Calu3 (cell line): ENCODE measurements around the gene CEP126. TPM values are rescaled to one million over a fixed set of nuclear protein-coding genes. Genes with fewer than 3 reads are reported as not detected.

Experiments used
- BruUV-seq: library from RNA; stranded (reverse); fragments of 400-500 nt; replicated peaks from 2 replicates; lab custom pipeline; 2021; lab: Mats Ljungman, UMichigan
- CTCF ChIA-PET: fragments of 300-600 bp; sonication (Branson Sonifier 250); formaldehyde crosslinking; loops from one replicate; lab custom pipeline; 2022; ENCODE audit warnings: antibody characterized with exemption; lab: Charles Lee
- DNase-seq: peaks from one replicate; pipeline ENCODE4 v3.0.0; 2022
- H3K27ac Mint-ChIP-seq: one replicate; pipeline ENCODE4 v1.8.0; 2022; ENCODE audit warnings: mixed read lengths; ENCODE audit not compliant: unreplicated experiment
- H3K27me3 Mint-ChIP-seq: one replicate; pipeline ENCODE4 v1.8.0; 2022; ENCODE audit warnings: mixed read lengths; ENCODE audit not compliant: unreplicated experiment
- H3K36me3 Mint-ChIP-seq: one replicate; pipeline ENCODE4 v1.8.0; 2022; ENCODE audit warnings: mild to moderate bottlenecking, moderate library complexity, mixed read lengths; ENCODE audit not compliant: insufficient read depth, unreplicated experiment
- H3K4me1 Mint-ChIP-seq: one replicate; pipeline ENCODE4 v1.8.0; 2022; ENCODE audit warnings: mild to moderate bottlenecking, low read depth, mixed read lengths; ENCODE audit not compliant: unreplicated experiment
- H3K4me3 Mint-ChIP-seq: one replicate; pipeline ENCODE4 v1.8.0; 2022; ENCODE audit warnings: mild to moderate bottlenecking, low read depth, moderate library complexity, mixed read lengths; ENCODE audit not compliant: unreplicated experiment
- H3K9me3 Mint-ChIP-seq: one replicate; pipeline ENCODE4 v1.8.0; 2022; ENCODE audit warnings: low read depth, mixed read lengths; ENCODE audit not compliant: unreplicated experiment
- CTCF ChIP-seq: fragments of 200-600 bp; IDR thresholded peaks from one replicate; pipeline ENCODE4 v1.8.0; 2022; ENCODE audit warnings: antibody characterized with exemption; ENCODE audit not compliant: unreplicated experiment
- intact Hi-C: fragments of 100-400 bp; cut with micrococcal nuclease; formaldehyde crosslinking; loops from one replicate; pipeline ENCODE4 v1.10.0; 2022; ENCODE audit not compliant: unreplicated experiment
- total RNA-seq: library from RNA; stranded (reverse); gene quantifications from 2 replicates; pipeline ENCODE4 v1.2.3, GENCODE V29; 2022

CEP126 gene
- total RNA-seq, 1 experiment from 2014 or later: 3.1 TPM

DNA sequence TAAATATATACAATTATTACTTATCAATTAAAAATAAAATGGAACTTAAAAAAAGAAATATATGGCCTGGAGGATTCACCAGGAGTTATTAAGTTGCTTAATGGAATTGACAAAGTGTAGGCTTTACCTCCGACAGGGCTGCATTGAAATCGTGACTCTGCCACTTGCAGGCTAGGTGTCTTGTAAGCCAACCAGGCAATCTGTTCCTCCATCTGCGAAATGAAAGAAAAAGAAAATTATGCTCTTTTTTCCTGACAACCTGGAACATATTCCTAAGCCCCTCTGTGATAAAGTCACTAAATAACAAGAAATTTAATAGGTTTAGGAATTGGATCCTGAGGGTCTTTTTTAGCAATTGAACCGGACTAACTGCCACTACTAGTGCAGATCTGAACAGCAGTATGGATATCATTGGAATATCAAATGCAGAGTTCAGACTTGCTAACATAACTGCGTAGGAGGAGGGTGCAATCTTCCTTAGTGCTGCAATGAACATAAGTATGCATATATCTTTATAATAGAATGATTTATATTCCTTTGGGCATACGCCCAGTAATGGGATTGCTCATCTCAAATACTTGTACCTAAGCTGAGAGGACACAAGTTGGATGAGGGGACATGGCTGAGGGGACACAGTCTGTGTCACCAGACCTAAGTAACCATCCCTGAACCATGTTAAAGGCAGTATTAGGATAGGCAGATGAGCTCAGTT, 42.5 kb upstream of the CEP126 start:
- Mint-ChIP-seq H3K4me1 (peaks cover 35% of the 10 kb centered on the region), H3K27ac (no peak overlapping the region), H3K27me3 (no peaks in the 10 kb centered on the region), H3K36me3 (no peaks in the 10 kb centered on the region), H3K4me3 (no peak overlapping the region), H3K9me3 (no peaks in the 10 kb centered on the region)
- no peak for TF ChIP-seq CTCF
- intact Hi-C loops: no loop called here
- BruUV-seq: no TSS peak
- DNase-seq: no peak
- CTCF ChIA-PET: no interaction called here

GRCh38 chr11:101880222-101880621, 34.6 kb upstream of the CEP126 start:
- H3K9me3 Mint-ChIP-seq: no peaks in the 10 kb centered on the region
- BruUV-seq: no TSS peak
- TF ChIP-seq CTCF: peak; percentile 23
- CTCF ChIA-PET: interaction anchor here (0.9 to 1.3 kb wide), 4 partner anchors 14 to 127 kb away, joined by 3 to 5 read pairs (median 4); no protein-coding TSS in a partner anchor
- no peak overlapping the region for H3K27ac Mint-ChIP-seq
- H3K36me3 Mint-ChIP-seq: no peaks in the 10 kb centered on the region
- H3K4me1 Mint-ChIP-seq: peaks cover 14% of the 10 kb centered on the region
- H3K27me3 Mint-ChIP-seq: no peaks in the 10 kb centered on the region
- intact Hi-C loops: loop anchor here (1.0 kb wide), 1 partner anchor 18 kb away; no protein-coding TSS in a partner anchor
- H3K4me3 Mint-ChIP-seq: no peak overlapping the region
- DNase-seq: peak; percentile 28

GRCh38 chr11:101881586-101881985, 33.2 kb upstream of the CEP126 start:
- no TSS peak for BruUV-seq
- intact Hi-C loops: no loop called here
- H3K4me3 Mint-ChIP-seq: no peak overlapping the region
- peaks cover 14% of the 10 kb centered on the region for H3K4me1 Mint-ChIP-seq
- H3K9me3 Mint-ChIP-seq: no peaks in the 10 kb centered on the region
- CTCF ChIA-PET: no interaction called here
- no peak for DNase-seq
- no peaks in the 10 kb centered on the region for H3K36me3 Mint-ChIP-seq
- H3K27me3 Mint-ChIP-seq: no peaks in the 10 kb centered on the region
- H3K27ac Mint-ChIP-seq: no peak overlapping the region
- TF ChIP-seq CTCF: no peak

DNA sequence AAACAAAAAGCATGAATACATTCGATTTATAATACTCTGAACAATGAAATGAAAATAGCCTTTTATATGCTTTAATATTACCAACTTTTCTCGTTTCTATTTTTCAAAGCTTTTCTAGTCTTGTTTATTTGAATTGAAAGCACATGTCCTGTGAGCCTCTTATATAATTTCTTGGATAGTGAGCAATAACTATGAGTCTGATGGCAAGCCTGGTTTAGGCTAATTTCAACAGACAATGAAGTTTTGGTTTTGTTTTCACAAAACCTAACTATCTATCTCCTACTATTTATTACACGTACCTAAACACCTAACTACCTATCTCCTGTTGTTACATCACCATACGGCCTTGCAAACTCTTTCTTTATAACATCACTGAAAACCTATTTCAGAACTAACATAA, 29.2 kb upstream of the CEP126 start:
- Mint-ChIP-seq H3K4me1 (peaks cover 1% of the 10 kb centered on the region), H3K4me3 (no peak overlapping the region), H3K27ac (no peak overlapping the region), H3K9me3 (no peaks in the 10 kb centered on the region), H3K27me3 (no peaks in the 10 kb centered on the region), H3K36me3 (no peaks in the 10 kb centered on the region)
- intact Hi-C loops: no loop called here
- TF ChIP-seq CTCF: no peak
- CTCF ChIA-PET: no interaction called here
- DNase-seq: no peak
- BruUV-seq: no TSS peak
